Measurements from ENCODE around the gene WSCD2.
A peak's percentile ranks its signal among the peaks of the same experiment; 100 is the strongest.

WSCD2 gene

GRCh38 chr12:108240027-108240785 is 111.1 kb downstream of the WSCD2 start:
- DNase-seq: no peak

- DNase-seq: no peak
Observed at GRCh38 chr12:108240928-108241327, 111.8 kb downstream of the WSCD2 start.

- no peak for DNase-seq
Observed at GRCh38 chr12:108241986-108242703, 113.1 kb downstream of the WSCD2 start.

GRCh38 chr12:108247130-108247529 is 118.0 kb downstream of the WSCD2 start:
- DNase-seq: no peak

- no peak for DNase-seq
Observed at GRCh38 chr12:108248011-108248410, 118.9 kb downstream of the WSCD2 start.

- DNase-seq: no peak
Observed at GRCh38 chr12:108252523-108252922, 123.4 kb downstream of the WSCD2 start.

- peak; percentile 2 for DNase-seq
Observed at GRCh38 chr12:108253540-108253939, 124.5 kb downstream of the WSCD2 start.

- DNase-seq: no peak
Observed at GRCh38 chr12:108254030-108254429, 124.9 kb downstream of the WSCD2 start.

GRCh38 chr12:108254517-108255251 is 125.6 kb downstream of the WSCD2 start:
- DNase-seq: no peak

GRCh38 chr12:108255252-108255602 is 126.1 kb downstream of the WSCD2 start:
- no peak for DNase-seq

GRCh38 chr12:108257004-108257403 is 127.9 kb downstream of the WSCD2 start:
- no peak for DNase-seq

- no peak for DNase-seq
Observed at GRCh38 chr12:108257610-108258106, 128.6 kb downstream of the WSCD2 start.

- DNase-seq: no peak
Observed at GRCh38 chr12:108260039-108260438, 131.0 kb downstream of the WSCD2 start.

- DNase-seq: no peak
Observed at GRCh38 chr12:108260969-108261368, 131.9 kb downstream of the WSCD2 start.

GRCh38 chr12:108265505-108265904 is 136.4 kb downstream of the WSCD2 start:
- no peak for DNase-seq

- DNase-seq: no peak
Observed at GRCh38 chr12:108266131-108266530, 137.0 kb downstream of the WSCD2 start.

GRCh38 chr12:108267450-108267849 is 138.4 kb downstream of the WSCD2 start:
- DNase-seq: no peak

- no peak for DNase-seq
Observed at GRCh38 chr12:108268397-108268796, 139.3 kb downstream of the WSCD2 start.

GRCh38 chr12:108269224-108269623 is 140.1 kb downstream of the WSCD2 start:
- DNase-seq: no peak

- DNase-seq: no peak
Observed at GRCh38 chr12:108270035-108270848, 141.2 kb downstream of the WSCD2 start.

GRCh38 chr12:108270849-108271143 is 141.7 kb downstream of the WSCD2 start:
- no peak for DNase-seq

GRCh38 chr12:108271951-108272872 is 143.1 kb downstream of the WSCD2 start:
- DNase-seq: no peak
